ENCODE measurements around the gene REL. TPM values are rescaled to one million over a fixed set of nuclear protein-coding genes. Genes with fewer than 3 reads are reported as not detected.
"Not testable (repeated sequence)": the region's sequence is repeated elsewhere in the genome, so short reads cannot be mapped to it uniquely, and the experiment has no call there.

The REL gene
- total RNA-seq, 1 experiment from 2014 or later: 10.0 TPM

DNA sequence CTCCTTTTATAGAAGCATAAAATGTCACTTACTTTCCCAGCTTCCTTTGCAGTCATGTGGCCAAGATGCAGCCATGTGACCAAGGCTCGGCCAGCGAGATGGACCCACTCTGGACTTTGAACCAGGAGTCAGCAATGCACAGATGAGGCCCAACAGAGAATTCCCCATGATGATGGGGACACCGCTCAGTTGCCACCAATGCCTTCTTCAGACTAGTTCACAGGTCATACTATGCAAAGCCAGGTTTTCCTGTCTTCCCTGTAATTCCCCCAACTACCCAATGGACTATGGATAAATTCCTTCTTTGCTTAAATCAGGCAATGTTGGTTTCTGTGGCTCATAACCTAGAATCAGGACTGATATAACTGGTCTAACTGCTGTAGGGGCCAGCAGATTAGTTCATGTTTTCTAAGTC, 22.5 kb upstream of the REL start:
- no peak for TF ChIP-seq SIN3A (IDR thresholded peaks at IDR 0.05; ENCODE audit: borderline replicate concordance, insufficient read depth, low read depth, low read length)
- TF ChIP-seq POLR2AphosphoS5 (IDR thresholded peaks at IDR 0.05; ENCODE audit: low read depth, low read length): no peak
- ChIA-PET CTCF (no interaction called here), POLR2A (no interaction called here)
- H3K4me3 ChIP-seq (ENCODE audit: low read depth in 2 of 2, low read length in 2 of 2): no peak overlapping the region
- H3K9me3 ChIP-seq (ENCODE audit: control insufficient read depth, insufficient read depth, low read depth, low read length): no peaks in the 10 kb centered on the region
- DNase-seq (ENCODE audit: low read depth, low spot score): no peak
- H3K4me1 ChIP-seq (ENCODE audit: control insufficient read depth, insufficient read depth, low read length): no peaks in the 10 kb centered on the region
- H3K27me3 ChIP-seq (ENCODE audit: control insufficient read depth, insufficient read depth, low read length): no peaks in the 10 kb centered on the region
- intact Hi-C loops (cut with micrococcal nuclease; ENCODE audit: unreplicated experiment): no loop called here
- ATAC-seq: no peak
- in situ Hi-C loops (cut with HindIII; ENCODE audit: low pct_unique_long_range_greater_than_20kb, low sequenced_read_pairs): no loop called here
- no peak overlapping the region for H3K27ac ChIP-seq (ENCODE audit: low read length)
- no TSS peak for BruUV-seq (replicated peaks)
- no peaks in the 10 kb centered on the region for H3K36me3 ChIP-seq (ENCODE audit: control insufficient read depth, insufficient read depth, low read length)

DNA sequence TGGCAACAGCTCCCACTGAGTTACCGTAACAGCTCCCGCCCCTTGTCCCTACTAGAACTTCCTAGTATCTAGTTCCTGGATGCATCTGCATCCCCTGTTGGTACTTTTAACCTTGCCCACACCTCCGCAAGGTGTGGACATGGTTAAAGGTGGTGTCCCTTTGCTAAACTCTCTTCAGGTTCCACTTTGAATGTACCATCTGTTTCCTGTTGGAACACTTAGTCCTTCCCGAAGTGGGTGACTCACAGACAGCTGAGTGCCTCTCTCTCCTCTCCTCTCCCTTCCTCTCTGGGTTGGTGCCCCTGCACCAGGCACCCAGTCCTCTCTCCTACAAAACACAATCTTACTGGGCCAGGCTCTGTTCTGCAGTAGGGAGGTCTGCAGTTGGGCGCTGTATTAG, 19.6 kb upstream of the REL start:
- ATAC-seq: no peak
- no TSS peak for BruUV-seq (replicated peaks)
- POLR2A ChIA-PET: no interaction called here
- Histone ChIP-seq H3K27me3 (ENCODE audit: control insufficient read depth, insufficient read depth, low read length) (no peaks in the 10 kb centered on the region), H3K9me3 (ENCODE audit: control insufficient read depth, insufficient read depth, low read depth, low read length) (no peaks in the 10 kb centered on the region), H3K4me3 (ENCODE audit: low read depth in 2 of 2, low read length in 2 of 2) (no peak overlapping the region), H3K27ac (ENCODE audit: low read length) (no peak overlapping the region), H3K4me1 (ENCODE audit: control insufficient read depth, insufficient read depth, low read length) (no peaks in the 10 kb centered on the region), H3K36me3 (ENCODE audit: control insufficient read depth, insufficient read depth, low read length) (no peaks in the 10 kb centered on the region)
- DNase-seq (ENCODE audit: low read depth, low spot score): no peak
- TF ChIP-seq TCF7L2 (IDR thresholded peaks at IDR 0.05; ENCODE audit: low read depth, low read length): no peak
- no peak for TF ChIP-seq POLR2AphosphoS5 (IDR thresholded peaks at IDR 0.05; ENCODE audit: low read depth, low read length)
- TF ChIP-seq, protein P1, sequence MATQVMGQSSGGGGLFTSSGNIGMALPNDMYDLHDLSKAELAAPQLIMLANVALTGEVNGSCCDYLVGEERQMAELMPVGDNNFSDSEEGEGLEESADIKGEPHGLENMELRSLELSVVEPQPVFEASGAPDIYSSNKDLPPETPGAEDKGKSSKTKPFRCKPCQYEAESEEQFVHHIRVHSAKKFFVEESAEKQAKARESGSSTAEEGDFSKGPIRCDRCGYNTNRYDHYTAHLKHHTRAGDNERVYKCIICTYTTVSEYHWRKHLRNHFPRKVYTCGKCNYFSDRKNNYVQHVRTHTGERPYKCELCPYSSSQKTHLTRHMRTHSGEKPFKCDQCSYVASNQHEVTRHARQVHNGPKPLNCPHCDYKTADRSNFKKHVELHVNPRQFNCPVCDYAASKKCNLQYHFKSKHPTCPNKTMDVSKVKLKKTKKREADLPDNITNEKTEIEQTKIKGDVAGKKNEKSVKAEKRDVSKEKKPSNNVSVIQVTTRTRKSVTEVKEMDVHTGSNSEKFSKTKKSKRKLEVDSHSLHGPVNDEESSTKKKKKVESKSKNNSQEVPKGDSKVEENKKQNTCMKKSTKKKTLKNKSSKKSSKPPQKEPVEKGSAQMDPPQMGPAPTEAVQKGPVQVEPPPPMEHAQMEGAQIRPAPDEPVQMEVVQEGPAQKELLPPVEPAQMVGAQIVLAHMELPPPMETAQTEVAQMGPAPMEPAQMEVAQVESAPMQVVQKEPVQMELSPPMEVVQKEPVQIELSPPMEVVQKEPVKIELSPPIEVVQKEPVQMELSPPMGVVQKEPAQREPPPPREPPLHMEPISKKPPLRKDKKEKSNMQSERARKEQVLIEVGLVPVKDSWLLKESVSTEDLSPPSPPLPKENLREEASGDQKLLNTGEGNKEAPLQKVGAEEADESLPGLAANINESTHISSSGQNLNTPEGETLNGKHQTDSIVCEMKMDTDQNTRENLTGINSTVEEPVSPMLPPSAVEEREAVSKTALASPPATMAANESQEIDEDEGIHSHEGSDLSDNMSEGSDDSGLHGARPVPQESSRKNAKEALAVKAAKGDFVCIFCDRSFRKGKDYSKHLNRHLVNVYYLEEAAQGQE (IDR thresholded peaks at IDR 0.05; ENCODE audit: insufficient read depth in 1 of 2, low read depth in 2 of 2, low read length in 1 of 2): no peak
- TF ChIP-seq, protein P2, sequence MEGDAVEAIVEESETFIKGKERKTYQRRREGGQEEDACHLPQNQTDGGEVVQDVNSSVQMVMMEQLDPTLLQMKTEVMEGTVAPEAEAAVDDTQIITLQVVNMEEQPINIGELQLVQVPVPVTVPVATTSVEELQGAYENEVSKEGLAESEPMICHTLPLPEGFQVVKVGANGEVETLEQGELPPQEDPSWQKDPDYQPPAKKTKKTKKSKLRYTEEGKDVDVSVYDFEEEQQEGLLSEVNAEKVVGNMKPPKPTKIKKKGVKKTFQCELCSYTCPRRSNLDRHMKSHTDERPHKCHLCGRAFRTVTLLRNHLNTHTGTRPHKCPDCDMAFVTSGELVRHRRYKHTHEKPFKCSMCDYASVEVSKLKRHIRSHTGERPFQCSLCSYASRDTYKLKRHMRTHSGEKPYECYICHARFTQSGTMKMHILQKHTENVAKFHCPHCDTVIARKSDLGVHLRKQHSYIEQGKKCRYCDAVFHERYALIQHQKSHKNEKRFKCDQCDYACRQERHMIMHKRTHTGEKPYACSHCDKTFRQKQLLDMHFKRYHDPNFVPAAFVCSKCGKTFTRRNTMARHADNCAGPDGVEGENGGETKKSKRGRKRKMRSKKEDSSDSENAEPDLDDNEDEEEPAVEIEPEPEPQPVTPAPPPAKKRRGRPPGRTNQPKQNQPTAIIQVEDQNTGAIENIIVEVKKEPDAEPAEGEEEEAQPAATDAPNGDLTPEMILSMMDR (IDR thresholded peaks at IDR 0.05): no peak
- TF ChIP-seq SIN3A (IDR thresholded peaks at IDR 0.05; ENCODE audit: borderline replicate concordance, insufficient read depth, low read depth, low read length): no peak
- CTCF ChIA-PET: no interaction called here
- in situ Hi-C loops (cut with HindIII; ENCODE audit: low pct_unique_long_range_greater_than_20kb, low sequenced_read_pairs): no loop called here
- intact Hi-C loops (cut with micrococcal nuclease; ENCODE audit: unreplicated experiment): no loop called here

DNA sequence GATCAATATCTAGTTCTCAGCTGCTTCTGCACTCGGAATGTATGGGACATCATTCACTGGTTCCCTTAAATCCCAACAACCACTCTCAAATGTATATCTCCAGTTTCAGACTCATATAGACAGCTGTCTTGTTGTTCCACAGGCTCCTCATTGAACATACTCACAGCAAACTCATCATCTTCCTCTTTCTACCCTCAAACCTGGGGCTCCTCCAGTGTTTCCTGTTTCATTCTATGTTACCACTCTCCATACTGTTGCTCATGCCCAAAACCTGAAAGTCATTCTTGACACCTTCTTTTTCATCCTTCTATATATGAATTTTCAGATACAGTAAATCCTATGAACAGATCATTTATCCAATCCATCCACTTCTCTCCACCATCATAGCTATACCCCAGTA, 18.7 kb upstream of the REL start:
- TF ChIP-seq, protein P2 (IDR thresholded peaks at IDR 0.05): no peak
- TF ChIP-seq SIN3A (IDR thresholded peaks at IDR 0.05; ENCODE audit: borderline replicate concordance, insufficient read depth, low read depth, low read length) (no peak), POLR2AphosphoS5 (IDR thresholded peaks at IDR 0.05; ENCODE audit: low read depth, low read length) (no peak), TCF7L2 (IDR thresholded peaks at IDR 0.05; ENCODE audit: low read depth, low read length) (no peak)
- TF ChIP-seq, protein P1 (IDR thresholded peaks at IDR 0.05; ENCODE audit: insufficient read depth in 1 of 2, low read depth in 2 of 2, low read length in 1 of 2): no peak
- no peak overlapping the region for H3K27ac ChIP-seq (ENCODE audit: low read length)
- POLR2A ChIA-PET: no interaction called here
- BruUV-seq (replicated peaks): no TSS peak
- no peaks in the 10 kb centered on the region for H3K9me3 ChIP-seq (ENCODE audit: control insufficient read depth, insufficient read depth, low read depth, low read length)
- intact Hi-C loops (cut with micrococcal nuclease; ENCODE audit: unreplicated experiment): no loop called here
- in situ Hi-C loops (cut with HindIII; ENCODE audit: low pct_unique_long_range_greater_than_20kb, low sequenced_read_pairs): no loop called here
- DNase-seq (ENCODE audit: low read depth, low spot score) (no peak), ATAC-seq (no peak)
- no peaks in the 10 kb centered on the region for H3K36me3 ChIP-seq (ENCODE audit: control insufficient read depth, insufficient read depth, low read length)
- H3K4me3 ChIP-seq (ENCODE audit: low read depth in 2 of 2, low read length in 2 of 2): no peak overlapping the region
- H3K4me1 ChIP-seq (ENCODE audit: control insufficient read depth, insufficient read depth, low read length): no peaks in the 10 kb centered on the region
- no peaks in the 10 kb centered on the region for H3K27me3 ChIP-seq (ENCODE audit: control insufficient read depth, insufficient read depth, low read length)
- CTCF ChIA-PET: no interaction called here

DNA sequence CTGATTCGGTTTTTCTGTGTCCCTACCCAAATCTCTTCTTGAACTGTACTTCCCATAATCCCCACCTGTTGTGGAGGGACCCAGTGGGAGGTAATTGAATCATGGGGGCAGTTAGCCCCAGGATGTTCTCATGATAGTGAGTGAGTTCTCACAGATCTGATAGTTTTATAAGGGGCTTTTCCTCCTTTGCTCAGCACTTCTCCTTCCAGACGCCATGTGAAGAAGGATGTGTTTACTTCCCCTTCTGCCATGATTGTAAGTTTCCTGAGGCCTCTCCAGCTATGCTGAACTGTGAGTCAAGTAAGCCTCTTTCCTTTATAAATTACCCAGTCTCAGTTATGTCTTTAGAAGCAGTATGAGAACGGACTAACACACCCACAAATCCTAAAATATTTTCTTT, 16.0 kb upstream of the REL start:
- H3K9me3 ChIP-seq (ENCODE audit: control insufficient read depth, insufficient read depth, low read depth, low read length); CTCF ChIA-PET; H3K27me3 ChIP-seq (ENCODE audit: control insufficient read depth, insufficient read depth, low read length); ATAC-seq; H3K4me3 ChIP-seq (ENCODE audit: low read depth in 2 of 2, low read length in 2 of 2); H3K4me1 ChIP-seq (ENCODE audit: control insufficient read depth, insufficient read depth, low read length); in situ Hi-C loops (cut with HindIII; ENCODE audit: low pct_unique_long_range_greater_than_20kb, low sequenced_read_pairs); H3K27ac ChIP-seq (ENCODE audit: low read length); BruUV-seq (replicated peaks); POLR2A ChIA-PET; DNase-seq (ENCODE audit: low read depth, low spot score); intact Hi-C loops (cut with micrococcal nuclease; ENCODE audit: unreplicated experiment); H3K36me3 ChIP-seq (ENCODE audit: control insufficient read depth, insufficient read depth, low read length): not testable (repeated sequence)
